ENCODE measurements around the gene TMEM248. TPM values are rescaled to one million over a fixed set of nuclear protein-coding genes. Genes with fewer than 3 reads are reported as not detected.

Gene TMEM248
- total and polyA plus RNA-seq, 2 of the 8 experiments (the other 6 are each of a cell fraction or from before 2014, with no cell fraction given) = 63.6 to 126 TPM

DNA sequence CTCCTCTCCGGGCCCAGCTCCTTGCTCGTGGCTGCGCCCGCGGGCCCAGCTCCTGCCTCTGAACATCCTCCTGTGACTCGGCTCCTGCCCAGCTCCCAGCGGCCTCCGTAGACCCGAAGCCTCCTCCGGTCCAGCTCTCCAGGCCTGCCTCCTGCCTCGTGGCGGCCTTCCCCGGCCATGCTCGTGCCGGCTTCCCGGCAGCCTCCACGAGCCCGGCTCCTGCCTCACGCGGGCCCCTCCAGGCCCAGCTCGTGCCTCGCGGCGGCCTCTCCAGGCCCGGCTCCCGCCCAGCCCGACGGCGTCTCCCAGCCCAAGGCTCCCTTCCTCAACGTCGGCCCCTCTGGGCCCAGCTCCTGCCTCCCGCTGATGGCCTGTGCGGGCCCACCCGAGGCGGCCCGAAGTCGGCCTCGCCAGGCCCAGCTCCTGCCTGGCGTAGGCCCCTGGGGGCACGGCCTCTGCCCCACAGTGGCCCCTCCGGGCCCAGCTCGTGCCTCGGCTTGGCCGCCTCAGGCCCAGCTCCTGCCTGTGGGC is 16.9 kb upstream of the TMEM248 start:
- H3K4me1 ChIP-seq (replicated peaks in 1 of 4; ENCODE audit: control insufficient read depth in 3 of 4, insufficient read depth in 4 of 4, low read length in 3 of 4) = no peaks in the 10 kb centered on the region
- no peak overlapping the region for H3K4me3 ChIP-seq (ENCODE audit: extremely low read depth in 1 of 4, insufficient read depth in 2 of 4, low read depth in 3 of 4, low read length in 4 of 4)
- H3K27me3 ChIP-seq (replicated peaks in 1 of 4; ENCODE audit: control insufficient read depth in 3 of 4, extremely low read depth in 1 of 4, insufficient read depth in 3 of 4, low read length in 3 of 4) = no peaks in the 10 kb centered on the region
- no peak overlapping the region for H3K4ac ChIP-seq (replicated peaks; ENCODE audit: insufficient read length, low read depth, low read length)
- POLR2A ChIA-PET (ENCODE audit: partially characterized antibody) = interaction anchor here (0.6 to 3.7 kb wide), 7 partner anchors 9 to 170 kb away, joined by 3 to 16 read pairs (median 5); no protein-coding TSS in a partner anchor
- H2BK5ac ChIP-seq (ENCODE audit: low read depth, low read length) = no peak overlapping the region
- FAIRE-seq (no peak), DNase-seq (ENCODE audit: low read depth in 1 of 2, low spot score in 2 of 2) (no peak)
- H3K56ac ChIP-seq (replicated peaks; ENCODE audit: insufficient read length, low read depth, low read length) = no peak overlapping the region
- H4K8ac ChIP-seq (ENCODE audit: extremely low read depth, insufficient read depth, low read length) = no peak overlapping the region
- H2BK120ac ChIP-seq (replicated peaks; ENCODE audit: low read depth, low read length) = no peak overlapping the region
- 96% methylated on average over 18 of the region's 44 CpGs; no CpG with 5 or more reads in 1 of the 2 experiments for WGBS, 2 experiments (ENCODE audit: extremely low coverage in 1 of 2, insufficient coverage in 1 of 2, insufficient read length in 1 of 2, insufficient replicate concordance in 2 of 2, low coverage in 1 of 2, low lambda C conversion rate in 2 of 2, missing lambda C conversion rate in 1 of 2)
- no peak overlapping the region for H3K9ac ChIP-seq (replicated peaks in 1 of 4; ENCODE audit: extremely low read depth in 1 of 4, low read depth in 3 of 4, low read length in 3 of 4)
- H4K5ac ChIP-seq (ENCODE audit: insufficient read length, low read depth, low read length) = no peak overlapping the region
- H2BK20ac ChIP-seq (ENCODE audit: low read length) = no peak overlapping the region
- H3K9me3 ChIP-seq (ENCODE audit: insufficient read depth in 2 of 2, low read depth in 1 of 2, low read length in 1 of 2) = no peaks in the 10 kb centered on the region
- H3K4me2 ChIP-seq (ENCODE audit: insufficient read depth in 1 of 2, low read depth in 2 of 2, low read length in 2 of 2) = no peak overlapping the region
- H3K27ac ChIP-seq (ENCODE audit: low read depth, low read length) = no peak overlapping the region
- no peak overlapping the region for H2AFZ ChIP-seq (ENCODE audit: low read length)
- no peaks in the 10 kb centered on the region for H3K79me1 ChIP-seq (ENCODE audit: low read depth, low read length)
- no peak overlapping the region for H2AK5ac ChIP-seq (ENCODE audit: low read depth, low read length)
- no peak overlapping the region for H3K18ac ChIP-seq (ENCODE audit: extremely low read depth, low read length)
- no peak overlapping the region for H3K14ac ChIP-seq (ENCODE audit: insufficient read length)
- CTCF ChIA-PET (ENCODE audit: partially characterized antibody) = interaction anchor here (0.7 to 5.7 kb wide), 14 partner anchors 9 to 347 kb away, joined by 3 to 55 read pairs (median 5); partner anchors contain the start of gene TMEM248
- TF ChIP-seq, protein P1, sequence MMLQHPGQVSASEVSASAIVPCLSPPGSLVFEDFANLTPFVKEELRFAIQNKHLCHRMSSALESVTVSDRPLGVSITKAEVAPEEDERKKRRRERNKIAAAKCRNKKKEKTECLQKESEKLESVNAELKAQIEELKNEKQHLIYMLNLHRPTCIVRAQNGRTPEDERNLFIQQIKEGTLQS (IDR thresholded peaks at IDR 0.05; ENCODE audit: insufficient read depth, low read depth, low read length) = no peak
- TF ChIP-seq CHD1 (IDR thresholded peaks at IDR 0.05; ENCODE audit: low read depth, low read length) = no peak
- TF ChIP-seq YY1 (IDR thresholded peaks at IDR 0.05; ENCODE audit: low read depth, low read length) = no peak
- no peak for TF ChIP-seq SIX5 (IDR thresholded peaks at IDR 0.05; ENCODE audit: low read depth, low read length)
- TF ChIP-seq TEAD4 (IDR thresholded peaks at IDR 0.05; ENCODE audit: low read depth, low read length) = no peak
- H2BK12ac ChIP-seq (ENCODE audit: low read depth, low read length) = no peak overlapping the region
- H3K79me2 ChIP-seq (ENCODE audit: control insufficient read depth in 1 of 2, insufficient read depth in 2 of 2, low read length in 2 of 2) = no peaks in the 10 kb centered on the region
- no peak overlapping the region for H3K23ac ChIP-seq (ENCODE audit: insufficient read length)
- no peak overlapping the region for H4K91ac ChIP-seq (replicated peaks; ENCODE audit: insufficient read length, low read length)
- no peak overlapping the region for H2BK15ac ChIP-seq (ENCODE audit: low read length)
- peaks cover 0 to 8% (median 1%) of the 10 kb centered on the region in 4 experiments; a peak in 3 of 8 replicates for H3K36me3 ChIP-seq (ENCODE audit: control insufficient read depth in 2 of 4, insufficient read depth in 4 of 4, low read length in 3 of 4)
- no peaks in the 10 kb centered on the region for H3K23me2 ChIP-seq (ENCODE audit: low read depth, low read length)
- peaks cover 0 to 2% of the 10 kb centered on the region in 2 experiments for H4K20me1 ChIP-seq (replicated peaks in 1 of 2; ENCODE audit: control insufficient read depth in 1 of 2, insufficient read depth in 2 of 2, low read length in 2 of 2)

All from H1 (cell line).